Endothelial cell of umbilical vein (primary cell): ENCODE data around the gene BDH1. TPM values are rescaled to one million over a fixed set of nuclear protein-coding genes. Genes with fewer than 3 reads are reported as not detected.

Experiments used
- BruUV-seq: library from RNA; stranded (reverse); fragments of 400-500 nt; replicated peaks from 2 replicates; lab custom pipeline; 2021; lab: Mats Ljungman, UMichigan
- CTCF ChIA-PET: fragments of 300-600, 350-600 bp; sonication (Branson Sonifier 250); formaldehyde crosslinking; loops from one replicate; lab custom pipeline; 2021; ENCODE audit warnings: antibody characterized with exemption, inconsistent platforms; lab: Charles Lee
- POLR2A ChIA-PET: fragments of 300-600, 350-600 bp; sonication (Branson Sonifier 250); formaldehyde crosslinking; loops from one replicate; lab custom pipeline; 2021; ENCODE audit warnings: antibody characterized with exemption, inconsistent platforms; lab: Charles Lee
- DNase-seq: peaks from one replicate; pipeline ENCODE4 v3.0.0-alpha.2; 2011; ENCODE audit warnings: low read depth, low spot score
- FAIRE-seq: peaks from 2 replicates; lab custom pipeline; 2011; peaks lifted over from hg19 to GRCh38; lab: Jason Lieb, UNC
- H2AFZ ChIP-seq: 2 replicates; pipeline ENCODE4 v1.6.0; 2012; ENCODE audit warnings: low read depth, low read length, control low read depth, inconsistent platforms
- H3K27ac ChIP-seq: 2 replicates; pipeline ENCODE4 v1.5.1; 2011; ENCODE audit warnings: low read depth, mild to moderate bottlenecking, control low read depth, low read length, moderate library complexity; ENCODE audit not compliant: insufficient read depth
- H3K27me3 ChIP-seq, 2 experiments: 2 replicates each; pipeline versions ENCODE4 v1.6.0 to v1.6.1; 2011; ENCODE audit warnings: low read length in 2 of 2, mixed read lengths in 1 of 2; ENCODE audit not compliant: control insufficient read depth in 2 of 2, insufficient read depth in 2 of 2
- H3K36me3 ChIP-seq, 2 experiments: 2 replicates in 1 of 2; 3 replicates in 1 of 2; pipeline ENCODE4 v1.5.1; 2011; ENCODE audit warnings: low read length in 2 of 2, mild to moderate bottlenecking in 1 of 2, moderate library complexity in 1 of 2; ENCODE audit not compliant: control insufficient read depth in 2 of 2, insufficient read depth in 2 of 2; ENCODE audit errors: extremely low read depth in 1 of 2
- H3K4me1 ChIP-seq: 3 replicates; pipeline ENCODE4 v1.5.1; 2011; ENCODE audit warnings: mild to moderate bottlenecking, low read length; ENCODE audit not compliant: control insufficient read depth, insufficient read depth; ENCODE audit errors: extremely low read depth
- H3K4me2 ChIP-seq: 2 replicates; pipeline ENCODE4 v1.6.1; 2011; ENCODE audit warnings: low read length, control low read depth, mixed read lengths; ENCODE audit not compliant: insufficient read depth
- H3K4me3 ChIP-seq, 3 experiments: fragments of 200-600 bp in 1 of 3; sonication (generic), shearing (Covaris generic) in 1 of 3; replicated peaks in 1 of 3; 2 replicates each; pipeline ENCODE4 v1.5.1; 2011 to 2016; ENCODE audit warnings: control low read depth in 3 of 3, low read length in 3 of 3, mild to moderate bottlenecking in 2 of 3, inconsistent platforms in 1 of 3, low read depth in 1 of 3, moderate library complexity in 1 of 3; ENCODE audit not compliant: insufficient read depth in 1 of 3
- H3K79me2 ChIP-seq: 2 replicates; pipeline ENCODE4 v1.6.0; 2012; ENCODE audit warnings: low read length, inconsistent platforms; ENCODE audit not compliant: control insufficient read depth, insufficient read depth
- H3K9ac ChIP-seq: replicated peaks from 2 replicates; pipeline ENCODE3; 2011; ENCODE audit warnings: low read length, control low read depth; ENCODE audit not compliant: insufficient read depth; ENCODE audit errors: extremely low read depth
- H3K9me1 ChIP-seq: replicated peaks from 3 replicates; pipeline ENCODE4 v1.6.0; 2011; ENCODE audit warnings: mild to moderate bottlenecking, low read length; ENCODE audit not compliant: control insufficient read depth, insufficient read depth; ENCODE audit errors: extremely low read depth
- H3K9me3 ChIP-seq: replicated peaks from 2 replicates; pipeline ENCODE4 v1.5.1; 2012; ENCODE audit warnings: low read length, inconsistent platforms; ENCODE audit not compliant: control insufficient read depth, insufficient read depth
- H4K20me1 ChIP-seq: replicated peaks from 2 replicates; pipeline ENCODE3; 2011; ENCODE audit warnings: mild to moderate bottlenecking, low read length; ENCODE audit not compliant: control insufficient read depth, insufficient read depth; ENCODE audit errors: extremely low read depth
- EZH2 ChIP-seq: IDR thresholded peaks from 2 replicates; pipeline ENCODE4 v1.6.1; 2012; ENCODE audit warnings: borderline replicate concordance, low read depth, mild to moderate bottlenecking, moderate library complexity, low read length, inconsistent platforms; ENCODE audit not compliant: severe bottlenecking
- FOS ChIP-seq: IDR thresholded peaks from 2 replicates; pipeline ENCODE4 v1.6.1; 2011; ENCODE audit warnings: mild to moderate bottlenecking, low read length, moderate library complexity, borderline replicate concordance; ENCODE audit not compliant: insufficient read depth
- GATA2 ChIP-seq: IDR thresholded peaks from 2 replicates; pipeline ENCODE4 v1.7.0; 2011; ENCODE audit warnings: low read depth, mild to moderate bottlenecking, moderate library complexity, mixed read lengths, low read length; ENCODE audit not compliant: insufficient read length, insufficient read depth
- JUN ChIP-seq: IDR thresholded peaks from 2 replicates; pipeline ENCODE4 v1.6.1; 2011; ENCODE audit warnings: borderline replicate concordance, low read depth; ENCODE audit not compliant: insufficient read length, insufficient read depth
- MAX ChIP-seq: IDR thresholded peaks from 2 replicates; pipeline ENCODE4 v1.6.1; 2011; ENCODE audit not compliant: insufficient read depth, insufficient read length
- MYC ChIP-seq: IDR thresholded peaks from one replicate; pipeline ENCODE4 v1.6.1; 2011; ENCODE audit warnings: mild to moderate bottlenecking, low read depth, low read length
- POLR2A ChIP-seq: IDR thresholded peaks from 2 replicates; pipeline ENCODE4 v1.6.1; 2012; ENCODE audit warnings: low read depth, mild to moderate bottlenecking, control low read depth, low read length
- POLR2AphosphoS5 ChIP-seq: IDR thresholded peaks from 2 replicates; pipeline ENCODE4 v1.6.1; 2012; ENCODE audit warnings: low read depth, mild to moderate bottlenecking, control low read depth, low read length, moderate library complexity; ENCODE audit not compliant: insufficient read depth
- dilution Hi-C: fragments of 300-500 bp; cut with MboI; formaldehyde crosslinking; loops from one replicate; pipeline ENCODE4 v1.15.0; 2019; ENCODE audit warnings: low sequenced_read_pairs; ENCODE audit not compliant: extremely low pct_ligation_motif_present
- intact Hi-C: fragments of 100-400 bp; cut with micrococcal nuclease; formaldehyde crosslinking; loops from one replicate; pipeline ENCODE4 v1.10.0; 2022
- polyA plus RNA-seq, 4 experiments: library from polyadenylated mRNA; depleted of rRNA in 3 of 4; stranded (reverse) in 3 of 4; unstranded in 1 of 4; fragments of >200 nt; gene quantifications; 2 replicates each; pipeline versions ENCODE4 v1.2.1 to v1.2.3, GENCODE V29; 2011 to 2012; ENCODE audit warnings: missing spikeins in 1 of 4
- total RNA-seq: library from RNA; stranded (reverse); gene quantifications from 2 replicates; pipeline ENCODE4 v1.2.3, GENCODE V29; 2021
- TF ChIP-seq, protein P1 (sequence below), 2 donors: IDR thresholded peaks; 1 replicate in 1 of 2; 2 replicates in 1 of 2; pipeline ENCODE4 v1.5.1; 2011; ENCODE audit warnings: low read length in 2 of 2, mild to moderate bottlenecking in 2 of 2, moderate library complexity in 2 of 2, control low read depth in 1 of 2, inconsistent platforms in 1 of 2, low read depth in 1 of 2; ENCODE audit not compliant: insufficient read depth in 1 of 2; ENCODE audit errors: extremely low read depth in 1 of 2

The BDH1 gene
- total and polyA plus RNA-seq, 2 donors (not counting 3 experiments of a cell fraction or from before 2014, with no cell fraction given), result 6.9 to 12.2 TPM

- no peak for FAIRE-seq
- intact Hi-C loops, result no loop called here
Measured at GRCh38 chr3:197507541-197507940, 48.2 kb downstream of the BDH1 start.

More at GRCh38 chr3:197507541-197507940, 48.2 kb downstream of the BDH1 start:
- H3K9me1 ChIP-seq, result no peaks in the 10 kb centered on the region
- H3K4me3 ChIP-seq, result no peak overlapping the region
- H3K27me3 ChIP-seq, result no peaks in the 10 kb centered on the region
- POLR2A ChIA-PET, result no interaction called here
- no peak overlapping the region for H3K4me2 ChIP-seq
- dilution Hi-C loops, result loop anchor here (25.0 kb wide), 1 partner anchor 245 kb away; no protein-coding TSS in a partner anchor
- H4K20me1 ChIP-seq, result no peaks in the 10 kb centered on the region
- BruUV-seq, result no TSS peak
- no peaks in the 10 kb centered on the region for H3K9me3 ChIP-seq
- no peak for DNase-seq
- H3K4me1 ChIP-seq, result peaks cover 4% of the 10 kb centered on the region
- CTCF ChIA-PET, result interaction anchor here (0.8 to 4.2 kb wide), 4 partner anchors 53 to 283 kb away, joined by 3 to 28 read pairs (median 4); no protein-coding TSS in a partner anchor
- H3K27ac ChIP-seq, result no peak overlapping the region
- no peaks in the 10 kb centered on the region for H3K36me3 ChIP-seq
- H3K79me2 ChIP-seq, result no peaks in the 10 kb centered on the region
- H3K9ac ChIP-seq, result no peak overlapping the region
- TF ChIP-seq JUN, result no peak
- TF ChIP-seq, protein P1, sequence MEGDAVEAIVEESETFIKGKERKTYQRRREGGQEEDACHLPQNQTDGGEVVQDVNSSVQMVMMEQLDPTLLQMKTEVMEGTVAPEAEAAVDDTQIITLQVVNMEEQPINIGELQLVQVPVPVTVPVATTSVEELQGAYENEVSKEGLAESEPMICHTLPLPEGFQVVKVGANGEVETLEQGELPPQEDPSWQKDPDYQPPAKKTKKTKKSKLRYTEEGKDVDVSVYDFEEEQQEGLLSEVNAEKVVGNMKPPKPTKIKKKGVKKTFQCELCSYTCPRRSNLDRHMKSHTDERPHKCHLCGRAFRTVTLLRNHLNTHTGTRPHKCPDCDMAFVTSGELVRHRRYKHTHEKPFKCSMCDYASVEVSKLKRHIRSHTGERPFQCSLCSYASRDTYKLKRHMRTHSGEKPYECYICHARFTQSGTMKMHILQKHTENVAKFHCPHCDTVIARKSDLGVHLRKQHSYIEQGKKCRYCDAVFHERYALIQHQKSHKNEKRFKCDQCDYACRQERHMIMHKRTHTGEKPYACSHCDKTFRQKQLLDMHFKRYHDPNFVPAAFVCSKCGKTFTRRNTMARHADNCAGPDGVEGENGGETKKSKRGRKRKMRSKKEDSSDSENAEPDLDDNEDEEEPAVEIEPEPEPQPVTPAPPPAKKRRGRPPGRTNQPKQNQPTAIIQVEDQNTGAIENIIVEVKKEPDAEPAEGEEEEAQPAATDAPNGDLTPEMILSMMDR (IDR thresholded peaks at IDR 0.05; ENCODE audit: extremely low read depth in 1 of 2, insufficient read depth in 1 of 2, low read depth in 1 of 2, low read length in 2 of 2), result no peak
- no peak for TF ChIP-seq EZH2
- TF ChIP-seq POLR2AphosphoS5, result no peak
- TF ChIP-seq POLR2A, result no peak
- no peak for TF ChIP-seq GATA2
- TF ChIP-seq FOS, result no peak
- no peak for TF ChIP-seq MYC
- TF ChIP-seq MAX, result no peak
- H2AFZ ChIP-seq, result no peak overlapping the region
